T-helper 22 cell (primary cell): Measurements from ENCODE around the gene MRGPRE.

Source experiments
- DNase-seq: peaks from one replicate; pipeline ENCODE4 v3.0.0-alpha.2; 2020; ENCODE audit warnings: low read depth

The MRGPRE gene

DNA sequence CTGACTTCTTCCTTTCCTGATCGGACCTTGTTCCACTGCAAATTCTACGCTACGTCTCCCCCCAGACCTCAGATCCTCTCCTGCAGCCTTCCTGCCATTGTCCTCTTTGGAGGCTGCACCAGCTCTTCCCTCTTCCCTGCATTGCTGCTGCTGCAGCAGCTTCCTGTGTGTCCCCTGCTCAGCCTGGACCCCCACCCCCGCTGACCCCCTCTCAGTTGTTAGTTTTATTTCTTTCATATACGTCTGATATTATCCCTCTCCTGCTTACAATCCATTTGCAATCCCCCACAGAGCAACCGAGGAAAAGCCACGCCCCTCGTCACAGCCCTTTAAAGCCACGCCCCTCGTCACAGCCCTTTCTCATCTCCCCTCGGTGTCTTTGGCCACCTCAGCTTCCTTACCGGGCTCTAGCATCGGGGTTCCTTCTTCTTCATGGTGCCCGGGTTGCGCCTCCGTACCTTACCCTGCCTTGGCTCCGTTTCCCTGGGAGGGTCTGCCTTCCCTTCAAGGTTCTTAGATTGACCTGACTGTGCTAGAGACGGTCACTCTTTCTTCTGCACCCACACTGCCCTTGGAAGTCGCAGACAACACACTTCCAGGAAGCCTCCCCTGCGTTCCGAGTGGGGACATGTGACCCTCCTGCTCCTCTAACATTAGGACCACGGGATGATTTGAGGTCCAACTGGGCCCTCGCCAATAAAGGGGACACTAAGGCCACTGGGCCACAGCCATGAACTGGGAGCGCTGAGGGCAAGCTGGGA is 18.4 kb downstream of the MRGPRE start:
- DNase-seq = no peak

DNA sequence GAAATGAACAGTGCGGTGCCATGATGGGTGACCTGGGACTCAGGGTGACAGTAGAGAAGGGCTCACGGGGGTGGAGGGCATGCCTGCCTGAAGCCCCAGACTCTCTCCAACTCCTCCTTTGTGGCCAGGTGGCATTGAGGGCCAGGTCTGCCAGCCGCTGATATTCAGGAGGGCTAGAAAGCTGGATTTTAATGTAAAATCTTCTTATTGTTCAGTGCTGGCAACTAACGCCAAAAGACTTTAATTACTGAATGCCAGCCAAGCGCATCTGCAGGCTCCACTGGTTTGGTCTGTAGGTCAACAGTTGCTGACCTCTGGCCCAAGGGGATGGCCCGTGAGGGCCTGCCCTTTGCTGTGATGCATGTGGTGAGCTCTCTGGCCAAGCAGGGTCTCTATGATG is 23.9 kb downstream of the MRGPRE start:
- DNase-seq = no peak

DNA sequence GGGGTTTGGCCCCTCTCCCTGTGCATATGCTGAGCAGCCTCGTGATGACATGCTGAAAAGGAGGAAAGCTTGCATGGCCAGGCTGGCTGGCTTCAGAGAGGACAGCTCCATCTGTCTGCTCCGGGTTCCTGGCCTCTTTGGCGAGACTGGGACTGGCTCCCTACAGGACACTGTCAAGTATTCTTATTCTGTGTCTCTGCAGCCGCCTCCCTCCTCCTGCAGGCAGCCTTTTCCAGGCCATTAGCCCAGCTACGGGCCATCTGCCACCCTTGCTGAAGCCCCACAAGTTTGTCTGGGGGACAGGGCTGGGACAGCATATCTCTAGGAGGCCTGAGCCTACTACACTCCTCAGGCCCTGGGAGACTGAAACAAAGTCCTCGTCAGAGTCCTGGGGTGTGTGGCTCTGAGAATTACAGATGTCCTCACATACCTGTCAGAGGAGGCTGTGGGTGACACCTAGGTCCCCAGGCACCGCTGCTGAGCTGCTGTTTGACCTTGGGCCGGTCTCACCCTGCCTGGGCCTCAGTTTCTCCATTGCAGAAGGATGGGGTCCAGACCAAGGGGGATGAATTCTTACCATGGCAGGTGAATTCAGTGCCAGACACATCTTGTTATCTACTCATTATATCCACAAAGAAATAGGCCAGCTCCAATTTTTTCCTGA is 24.6 kb downstream of the MRGPRE start:
- no peak for DNase-seq

DNA sequence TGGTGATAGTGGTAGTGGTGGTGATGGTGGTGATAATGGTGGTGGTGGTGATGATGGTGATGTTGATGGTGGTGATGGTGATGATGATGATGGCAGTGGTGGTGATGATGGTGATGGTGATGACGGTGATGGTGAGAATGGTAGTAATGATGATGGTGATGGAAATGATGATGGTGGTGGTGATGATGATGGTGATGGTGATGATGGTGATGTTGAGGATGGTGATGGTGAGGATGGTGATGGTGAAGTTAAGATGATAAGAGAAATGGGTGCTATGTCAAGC is 25.4 kb downstream of the MRGPRE start:
- no peak for DNase-seq

DNA sequence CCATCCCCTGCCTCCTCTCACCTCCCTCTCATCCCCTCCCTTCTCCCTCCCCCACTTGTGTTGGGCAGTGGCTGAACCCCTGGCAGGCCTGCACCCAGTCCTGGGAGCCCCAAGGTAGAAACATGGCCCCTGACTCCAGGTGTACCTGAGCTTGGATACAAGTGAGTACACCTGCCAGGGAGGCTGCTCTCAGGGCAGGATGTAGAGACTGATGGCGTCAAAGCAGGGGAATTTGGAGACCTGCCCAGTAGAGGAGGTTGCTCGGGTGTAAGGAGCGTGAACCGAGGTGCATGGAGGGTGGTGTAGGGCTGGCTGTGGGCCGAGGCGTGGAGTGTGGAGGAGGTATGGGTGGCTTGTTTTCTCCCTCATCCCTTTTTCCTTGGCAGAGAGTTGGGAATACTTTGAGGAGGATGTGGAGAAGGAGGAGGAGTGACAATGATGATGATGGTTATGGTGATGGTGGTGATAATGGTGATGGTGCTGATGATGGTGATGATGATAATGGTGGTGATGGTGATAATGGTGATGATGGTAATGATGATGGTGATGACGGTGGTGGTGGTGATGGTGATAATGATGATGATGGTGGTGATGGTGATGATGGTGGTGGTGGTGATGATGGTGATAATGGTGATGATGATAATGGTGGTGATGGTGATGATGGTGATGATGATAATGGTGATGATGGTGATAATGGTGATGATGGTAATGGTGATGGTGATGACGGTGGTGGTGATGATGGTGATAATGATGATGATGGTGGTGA is 25.9 kb downstream of the MRGPRE start:
- DNase-seq = no peak

DNA sequence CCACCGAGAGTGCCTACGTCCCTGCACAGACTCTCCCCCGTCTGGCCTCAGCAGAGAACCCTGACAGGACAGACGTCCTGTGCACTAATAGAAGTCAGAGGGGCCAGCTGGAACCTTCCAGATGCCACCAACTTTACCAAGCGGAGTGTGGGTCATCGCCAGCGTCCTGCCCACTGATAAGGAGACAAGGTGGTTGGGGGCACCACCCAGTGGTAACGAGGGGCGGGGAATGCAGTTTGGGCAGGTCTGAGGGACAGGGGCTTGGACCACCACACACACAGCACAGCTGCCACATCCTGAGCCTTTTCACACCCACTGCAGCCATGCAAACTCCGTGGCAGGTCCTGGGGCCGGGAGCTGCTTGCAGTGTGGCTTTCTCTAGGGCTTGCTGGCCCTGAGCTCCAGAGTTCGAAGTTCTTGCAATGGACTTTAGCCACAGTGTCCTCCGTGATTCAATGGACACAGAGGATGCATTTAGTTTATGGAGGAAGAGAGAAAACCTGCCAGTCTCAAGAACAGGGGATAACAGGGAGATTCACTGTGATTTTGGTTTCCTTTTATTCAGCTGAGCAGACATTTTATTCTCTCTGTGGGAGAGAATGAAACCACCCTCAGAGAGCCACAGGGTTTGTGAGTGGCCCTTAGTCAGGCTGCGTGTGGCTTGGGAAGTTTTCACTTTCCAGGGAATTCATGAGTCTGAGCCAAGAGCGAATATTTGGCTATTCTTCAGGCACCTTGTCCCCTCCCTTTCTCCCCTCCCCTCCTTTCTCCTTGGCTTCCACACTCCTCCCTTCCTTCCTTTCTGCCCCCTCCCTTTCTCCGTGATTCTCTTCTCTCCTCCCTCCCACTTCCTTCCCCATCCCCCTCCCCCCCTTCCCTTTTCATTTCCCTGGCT is 26.7 kb downstream of the MRGPRE start:
- DNase-seq = no peak

DNA sequence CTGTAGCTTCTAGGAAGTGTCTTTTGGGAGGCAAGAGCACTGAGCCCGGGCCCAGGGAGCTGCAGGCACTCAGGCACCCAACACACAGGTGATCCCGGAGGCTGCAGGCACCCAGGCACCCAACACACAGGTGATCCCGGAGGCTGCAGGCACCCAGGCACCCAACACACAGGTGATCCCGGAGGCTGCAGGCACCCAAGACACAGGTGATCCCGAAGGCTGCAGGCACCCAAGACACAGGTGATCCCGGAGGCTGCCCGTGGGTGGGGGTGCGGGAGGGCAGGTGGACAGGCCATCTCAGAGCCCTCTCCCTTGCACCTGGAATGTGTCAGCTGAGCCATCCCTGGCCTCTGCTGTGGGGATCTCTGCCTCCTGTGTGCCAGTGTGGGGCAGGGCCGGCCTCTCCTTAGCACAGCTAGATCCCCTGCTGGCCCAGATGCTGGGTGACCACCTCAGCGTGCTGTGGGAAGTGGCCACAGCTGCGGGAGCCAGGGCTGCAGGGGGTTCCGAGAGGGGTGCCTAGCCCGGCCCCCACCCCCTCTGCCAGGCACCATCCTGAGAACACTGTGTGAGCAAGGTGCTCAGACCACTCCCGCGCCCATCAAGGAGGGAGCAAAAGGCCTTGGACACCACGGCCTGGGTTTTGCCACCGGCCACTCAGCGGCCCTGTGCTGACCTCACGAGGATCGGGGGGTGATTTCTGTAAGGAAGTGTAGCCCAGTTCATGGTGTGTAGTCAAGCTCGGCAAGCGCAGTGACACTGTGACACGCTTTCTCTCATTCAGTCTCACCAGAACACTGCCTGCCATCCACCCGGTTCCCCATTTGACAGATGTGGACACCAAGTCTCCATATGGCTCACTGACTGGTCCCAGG is 27.8 kb downstream of the MRGPRE start:
- no peak for DNase-seq

DNA sequence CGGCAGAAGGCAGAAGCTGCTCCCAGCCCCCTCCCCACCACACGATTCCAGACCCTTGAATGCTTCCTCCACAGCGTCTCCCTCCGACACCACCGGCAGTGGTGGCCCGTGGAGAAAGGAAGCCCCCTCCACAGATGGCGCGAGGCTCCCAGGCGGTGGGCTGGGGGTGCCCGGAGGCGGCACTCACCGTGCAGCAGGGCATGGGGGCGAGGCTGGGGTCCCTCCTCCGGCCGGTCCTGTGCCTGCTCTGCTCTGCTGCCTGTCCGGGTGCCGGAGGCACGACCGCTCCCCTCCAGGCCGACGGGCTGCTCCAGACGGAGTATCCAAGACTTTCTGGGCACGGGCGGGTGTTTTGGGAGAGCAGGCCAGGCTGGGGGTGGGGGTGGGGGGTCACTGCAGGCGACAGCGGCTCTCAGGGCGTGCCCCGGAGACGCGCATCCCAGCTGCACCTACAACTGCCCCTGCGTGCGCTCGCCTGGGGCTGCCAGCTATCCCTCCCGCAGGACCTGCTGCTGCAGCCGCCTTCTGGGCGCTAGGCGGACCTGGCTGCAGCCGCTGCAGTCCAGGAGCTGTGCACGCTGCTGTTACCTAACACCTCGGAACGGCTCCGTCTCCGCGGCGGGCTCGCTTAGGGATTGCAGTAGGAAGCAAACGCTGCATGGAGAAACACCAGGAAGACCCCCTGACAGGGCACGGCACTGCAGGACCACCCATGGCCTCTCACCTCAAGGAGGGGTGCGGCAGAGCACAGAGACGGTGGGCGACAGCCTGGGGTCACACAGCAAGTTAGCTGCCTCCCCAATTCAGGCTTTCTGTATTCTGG is 28.8 kb downstream of the MRGPRE start:
- DNase-seq = no peak

DNA sequence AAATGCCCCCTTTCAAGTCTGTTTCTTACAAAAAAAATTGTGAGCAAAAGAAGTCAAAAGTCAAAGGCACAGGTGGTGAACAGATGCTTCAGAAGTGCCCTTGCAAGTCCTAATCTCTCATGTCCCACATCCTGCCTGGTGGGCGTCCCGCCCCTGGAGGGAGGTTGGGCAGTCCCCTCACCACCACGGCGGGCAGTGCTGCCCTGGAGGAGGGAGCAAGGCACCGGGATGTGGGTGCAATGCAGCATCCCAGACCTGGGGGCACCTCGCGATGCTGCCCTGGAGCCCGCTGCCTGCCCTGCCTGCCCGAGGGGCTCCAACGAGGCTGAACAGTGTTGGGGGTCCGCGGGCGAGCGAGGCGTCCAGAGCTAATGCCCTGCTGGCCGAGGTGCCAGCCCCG is 29.5 kb downstream of the MRGPRE start:
- no peak for DNase-seq

DNA sequence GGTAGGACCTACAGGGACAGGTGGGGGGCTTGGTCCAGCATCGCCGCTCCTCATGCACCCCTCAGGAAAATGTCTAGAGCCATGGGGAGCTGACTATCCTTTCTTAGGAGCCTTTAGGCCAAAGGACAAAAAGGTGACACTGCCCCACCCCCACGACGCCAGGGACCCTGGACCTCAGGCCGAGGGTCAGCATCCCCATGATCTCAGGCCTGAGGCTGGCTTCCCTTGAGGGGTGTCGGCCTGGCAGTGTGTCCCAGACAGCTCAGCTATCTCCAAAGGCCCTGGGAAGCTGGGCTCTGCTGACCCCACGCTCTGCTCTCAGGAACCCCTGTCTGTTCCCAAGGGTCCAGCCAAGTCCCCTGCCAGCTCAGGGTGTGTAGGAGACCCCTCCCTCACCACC is 29.9 kb downstream of the MRGPRE start:
- DNase-seq = no peak

DNA sequence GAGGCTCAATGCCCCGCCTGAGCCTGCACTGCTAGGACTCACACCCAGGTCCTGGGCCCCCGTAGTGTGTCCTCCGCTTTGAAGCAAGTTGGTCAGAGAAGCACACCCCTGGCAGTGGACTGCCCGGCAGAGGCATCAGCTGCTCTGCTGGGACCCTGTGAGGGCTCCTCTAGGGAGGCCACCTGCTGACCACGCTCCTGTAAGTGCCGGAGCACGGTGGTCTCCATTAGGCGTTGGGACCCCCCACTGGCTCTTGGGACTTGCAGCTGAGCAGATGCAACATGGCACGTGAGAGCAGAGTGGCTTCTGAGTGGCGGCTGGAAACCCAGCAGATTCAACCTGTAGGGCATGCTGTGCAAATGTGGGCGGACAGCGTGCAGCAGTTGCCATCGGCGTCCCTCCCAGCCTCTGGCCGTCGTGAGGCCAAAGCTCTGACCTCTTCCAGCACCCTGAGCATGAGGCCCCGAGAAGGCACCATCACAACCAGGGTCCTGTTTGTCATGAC is 30.5 kb downstream of the MRGPRE start:
- no peak for DNase-seq

DNA sequence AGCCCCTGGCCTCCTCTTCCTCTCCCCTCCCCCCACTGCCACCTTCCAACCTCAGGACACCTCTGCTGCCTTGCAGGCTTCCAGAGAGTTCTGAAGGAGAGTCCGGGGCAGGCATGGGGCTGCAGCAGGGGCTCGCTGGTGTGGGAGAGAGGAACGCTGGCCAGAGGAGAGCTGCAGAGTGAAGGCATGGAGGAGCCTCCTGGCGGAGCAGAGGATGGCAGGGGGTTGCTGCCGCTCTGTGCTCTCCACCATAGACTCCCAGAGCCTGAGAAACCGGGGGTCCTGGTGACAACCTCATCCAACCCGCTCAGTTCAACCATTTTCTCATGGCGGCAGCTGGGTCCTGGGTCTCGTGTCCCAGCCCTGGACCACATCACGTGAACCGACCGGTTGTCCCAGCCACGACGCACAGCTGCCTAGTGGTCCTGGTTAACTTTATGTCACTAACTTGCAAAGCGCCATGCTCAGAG is 31.1 kb downstream of the MRGPRE start:
- no peak for DNase-seq

DNA sequence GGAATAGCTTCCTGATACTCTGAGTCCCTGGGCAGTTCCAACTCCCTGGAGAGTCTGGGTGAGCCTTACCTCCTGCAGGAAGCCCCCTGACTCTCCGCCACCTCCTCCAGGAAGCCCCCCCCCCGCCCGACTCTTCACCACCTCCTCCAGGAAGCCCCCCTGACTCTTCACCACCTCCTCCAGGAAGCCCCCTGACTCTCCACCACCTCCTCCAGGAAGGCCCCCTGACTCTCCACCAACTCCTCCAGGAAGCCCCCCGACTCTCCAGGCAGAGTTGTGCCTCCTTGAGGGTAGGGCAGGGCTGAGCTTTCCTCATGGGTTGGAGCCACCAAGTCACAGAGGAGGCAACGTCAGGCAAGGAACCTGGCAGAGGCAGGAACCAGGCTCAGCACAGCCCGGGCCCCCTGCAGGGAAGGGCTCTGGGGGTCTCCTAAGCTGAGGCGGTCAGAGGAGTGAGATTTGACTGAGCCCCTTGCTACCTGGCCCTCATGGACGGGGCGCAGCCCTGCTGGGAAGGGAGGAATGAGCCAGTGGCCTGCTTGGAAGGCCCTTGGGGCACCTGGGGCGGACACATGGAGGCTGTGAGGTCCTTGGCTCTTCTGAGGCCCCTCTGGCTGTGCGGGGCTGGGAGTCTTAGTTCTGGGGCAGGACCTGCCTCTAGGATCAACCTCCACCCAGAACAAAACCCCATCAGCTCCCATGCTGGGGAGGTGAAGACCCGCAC is 31.7 kb downstream of the MRGPRE start:
- DNase-seq = no peak

DNA sequence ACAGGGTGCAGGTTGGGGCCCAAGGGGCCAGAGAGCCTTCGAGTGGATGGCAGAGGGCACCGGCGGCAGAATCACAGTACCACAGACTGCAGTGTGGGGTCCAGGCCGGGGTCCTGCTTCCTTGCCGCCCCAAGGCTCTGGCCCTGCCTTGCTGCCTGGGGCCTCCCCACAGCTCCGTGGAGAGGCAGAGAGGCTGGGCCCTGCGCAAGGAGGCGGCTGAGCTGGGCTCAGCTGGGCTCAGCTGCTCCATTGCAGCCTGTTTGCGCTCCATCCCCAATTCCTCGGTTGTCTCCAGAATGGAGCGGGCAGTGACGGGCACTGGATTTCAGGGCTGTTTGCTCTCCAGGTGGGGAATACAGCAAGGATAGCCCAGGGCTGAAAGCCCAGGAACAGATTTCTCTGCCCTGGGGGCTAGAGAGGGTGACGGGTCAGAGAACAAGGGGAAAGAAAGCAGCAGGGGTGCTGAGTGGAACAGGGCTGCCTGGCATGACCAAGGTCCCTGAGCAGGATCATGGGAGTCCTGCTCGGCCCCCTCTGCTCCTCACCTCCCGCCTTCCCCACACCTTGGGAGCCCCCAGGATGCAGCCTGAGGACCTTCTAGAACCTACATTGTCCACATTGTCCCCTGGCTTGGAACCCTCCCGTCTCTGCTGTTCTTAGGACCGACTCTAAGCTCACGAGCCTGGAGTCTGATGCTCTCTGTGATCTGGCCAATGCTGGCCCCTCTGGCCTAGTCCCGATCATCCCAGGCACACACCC is 32.5 kb downstream of the MRGPRE start:
- DNase-seq = no peak

DNA sequence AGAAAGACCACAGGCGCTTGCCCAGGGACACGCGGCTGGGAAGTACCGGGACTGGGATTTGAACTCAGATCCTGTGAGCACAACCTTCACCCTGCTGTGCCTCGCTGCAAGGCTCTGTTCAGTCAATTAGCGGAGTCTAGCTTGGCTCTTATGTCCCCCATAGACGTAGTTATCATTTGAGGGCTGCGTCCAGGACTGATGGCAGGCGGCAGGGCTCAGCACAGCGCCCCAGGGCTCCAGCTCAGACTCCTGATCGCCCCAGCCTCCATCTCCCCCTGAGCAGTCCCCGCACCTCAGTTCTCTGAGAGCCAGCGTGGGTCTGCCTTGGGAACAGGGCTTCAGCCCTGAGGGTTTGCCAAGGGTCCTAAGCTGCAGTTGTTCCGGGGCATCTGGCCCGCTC is 33.4 kb downstream of the MRGPRE start:
- no peak for DNase-seq

DNA sequence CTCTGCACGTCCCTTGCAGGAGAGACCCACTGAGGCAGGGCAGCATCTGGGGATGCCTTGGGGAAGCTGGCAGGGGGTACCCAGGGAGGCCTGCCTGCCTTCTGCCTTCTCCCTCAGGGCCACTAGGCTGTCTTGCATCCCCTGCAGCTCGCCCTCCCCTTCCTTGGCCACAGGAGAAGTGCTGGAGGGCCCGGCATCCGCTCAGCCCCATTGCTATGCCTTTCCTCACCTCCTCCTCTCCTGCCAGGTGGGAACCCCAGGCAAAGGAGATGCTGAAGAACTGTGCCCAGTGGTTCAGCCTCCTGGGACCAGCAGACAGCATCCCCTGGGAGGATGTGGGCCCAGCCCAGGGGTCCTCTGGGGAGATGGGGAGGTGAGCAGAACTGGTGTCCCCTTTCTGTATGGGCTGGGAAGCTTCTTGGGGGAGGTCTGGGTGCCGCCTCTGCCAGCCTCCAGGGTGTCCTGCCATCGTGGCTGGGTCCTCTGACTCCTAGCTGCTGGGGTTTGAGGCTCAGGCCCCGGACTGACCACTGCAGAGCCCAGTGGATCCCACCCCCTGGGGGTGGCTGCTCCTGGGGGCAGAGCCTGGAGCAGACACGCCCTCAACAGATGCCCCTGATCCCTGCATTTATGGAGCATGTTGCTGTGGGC is 34.2 kb downstream of the MRGPRE start:
- DNase-seq = no peak

DNA sequence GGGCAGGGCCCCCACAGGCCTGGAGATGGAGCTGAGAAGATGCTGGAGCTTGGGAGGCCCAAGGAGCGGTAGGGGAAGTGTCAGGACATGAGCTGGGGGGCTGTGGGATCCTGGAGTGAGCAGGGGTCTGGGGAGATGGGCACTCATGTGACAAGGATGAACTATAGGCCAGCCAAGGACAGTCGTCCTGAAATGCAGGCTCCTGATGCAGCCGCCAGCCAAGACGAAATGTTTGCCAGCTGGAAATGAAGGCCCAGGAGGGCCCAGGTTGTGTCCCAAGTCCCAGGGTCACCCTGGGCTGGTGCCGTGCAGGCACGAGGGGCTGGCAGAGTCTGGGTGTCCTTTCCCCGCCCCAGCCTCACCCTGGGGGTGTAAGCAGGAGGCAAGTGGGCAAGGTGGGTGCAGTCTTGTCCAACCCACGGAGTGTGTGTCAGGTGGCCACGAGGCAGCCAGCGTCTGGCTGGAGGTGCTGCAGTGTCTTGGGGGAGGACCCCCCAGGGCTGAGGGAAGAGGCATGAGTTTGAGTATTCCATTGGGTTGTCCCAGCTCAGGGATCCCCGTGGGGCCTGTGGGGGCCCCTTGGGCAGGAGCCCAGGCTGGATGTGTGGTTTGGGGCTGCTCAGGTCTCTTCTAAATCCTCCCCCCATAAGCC is 35.0 kb downstream of the MRGPRE start:
- no peak for DNase-seq
